A549 (cell line): ENCODE data around the gene TXNDC2.

Experiments used
- CTCF ChIP-seq: fragments of >200 bp; sonication (Bioruptor Twin); formaldehyde crosslinking; IDR thresholded peaks from 3 replicates; pipeline ENCODE4 v1.5.1; 2016
- EP300 ChIP-seq, 2 experiments: fragments of >200 bp; sonication (Bioruptor Twin); formaldehyde crosslinking; IDR thresholded peaks; 2 replicates in 1 of 2; 3 replicates in 1 of 2; pipeline ENCODE4 v1.6.1; 2016 to 2017
- GATA3 ChIP-seq: IDR thresholded peaks from 2 replicates; pipeline ENCODE4 v1.6.1; 2012; ENCODE audit warnings: borderline replicate concordance
- HMGXB4 ChIP-seq: fragments of 250-450 bp; sonication (Bioruptor Pico); IDR thresholded peaks from 2 replicates; pipeline ENCODE4 v1.5.0; 2021; ENCODE audit warnings: mild to moderate bottlenecking, moderate library complexity, borderline replicate concordance
- RARB ChIP-seq: fragments of 250-450 bp; sonication (Bioruptor Pico); IDR thresholded peaks from 2 replicates; pipeline ENCODE4 v1.8.0; 2021; ENCODE audit warnings: mild to moderate bottlenecking, moderate library complexity

GRCh38 chr18:9901377-9901776 lies 15.6 kb downstream of the TXNDC2 start:
- TF ChIP-seq CTCF (no peak), RARB (CRISPR knock-in tag) (no peak), EP300 (IDR thresholded peaks at IDR 0.05) (no peak), HMGXB4 (no peak), GATA3 (no peak)
